ENCODE results near the gene RASSF10.

The RASSF10 gene

DNA sequence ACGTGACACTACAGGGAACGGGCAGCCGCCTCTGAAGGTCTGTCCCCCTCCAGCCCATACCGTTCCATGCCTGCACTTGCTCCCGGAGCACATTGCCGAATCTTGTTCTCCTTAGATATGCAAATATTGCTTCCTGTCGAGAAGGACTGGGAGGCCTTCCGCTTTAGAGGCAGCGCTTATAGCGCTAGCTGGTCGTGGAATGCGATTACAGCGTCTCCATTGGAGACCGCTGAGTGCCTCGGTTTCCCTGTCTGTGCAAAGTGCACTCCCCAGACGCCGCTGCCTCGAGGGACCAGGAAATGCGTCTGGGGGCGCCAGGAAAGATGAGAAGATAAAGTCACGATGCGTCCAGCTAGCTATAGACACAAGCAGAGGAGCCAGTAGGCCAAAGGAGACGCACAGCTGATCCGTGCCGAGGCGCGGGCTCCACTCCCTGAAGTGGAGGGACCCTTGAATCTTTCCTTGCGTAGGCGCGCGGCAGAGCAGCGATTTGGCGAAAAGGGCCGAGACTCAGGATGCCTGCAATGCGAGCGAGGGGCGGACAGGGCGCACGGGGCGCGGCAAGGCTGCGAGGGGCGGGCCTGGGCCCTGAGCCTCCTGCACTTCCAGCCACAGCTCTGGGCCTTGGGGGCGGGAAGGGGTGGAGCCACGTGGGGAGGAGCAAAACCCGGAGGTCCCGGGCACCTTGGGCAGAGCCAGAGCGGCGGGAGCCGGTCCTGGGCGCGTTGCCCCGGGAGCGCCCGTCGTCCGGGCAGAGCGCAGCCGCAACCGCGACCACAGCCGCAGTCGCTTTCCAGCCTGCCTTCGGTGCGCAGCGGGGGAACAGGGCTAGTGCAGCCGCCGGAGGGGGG lies at the start of gene RASSF10:
Gene RASSF10, plus strand, starts transcription at position 692 of the 851 bp plus-strand sequence. CDS start 261 bp downstream, outside the sequence.
- DNase-seq = peak; percentile 69

DNA sequence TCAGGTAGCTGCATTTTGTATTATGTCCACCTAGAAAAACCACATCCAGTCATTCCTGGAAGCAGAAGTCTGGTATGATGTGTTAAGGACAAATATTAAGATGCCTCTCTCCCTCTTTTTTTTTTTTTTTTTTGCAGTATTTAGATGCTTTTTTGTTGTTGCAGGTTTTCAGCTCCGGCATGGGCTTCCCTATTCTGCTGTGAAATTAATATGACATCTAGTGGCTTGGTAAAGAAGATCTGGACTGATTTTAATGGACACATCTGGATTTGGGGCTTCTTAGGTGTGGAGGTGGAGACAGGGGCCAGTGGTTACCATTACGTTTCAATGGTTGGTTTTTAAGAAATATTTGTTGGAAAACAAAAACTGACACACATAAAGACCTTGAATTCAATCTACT lies 47.5 kb upstream of the RASSF10 start:
- no peak for DNase-seq

DNA sequence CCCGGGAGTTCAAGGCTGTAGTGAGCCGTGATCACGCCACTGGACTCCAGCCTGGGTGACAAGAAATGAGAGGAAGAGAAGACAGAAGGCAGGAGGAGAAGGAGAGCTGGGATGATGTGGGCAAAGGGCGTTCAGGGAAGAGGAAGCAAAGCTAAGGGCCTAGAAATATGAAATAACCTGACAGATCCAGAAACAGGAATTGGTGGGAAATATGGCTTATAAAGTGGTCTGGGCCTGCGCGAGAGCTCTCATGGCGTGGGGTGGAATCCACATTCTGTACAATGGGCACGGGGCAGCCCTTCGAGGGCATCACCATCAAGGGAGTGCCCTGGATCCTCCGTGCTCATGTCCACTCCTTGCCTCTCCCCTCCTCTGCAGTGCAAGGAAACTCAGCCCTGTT lies 46.8 kb upstream of the RASSF10 start:
- no peak for DNase-seq

DNA sequence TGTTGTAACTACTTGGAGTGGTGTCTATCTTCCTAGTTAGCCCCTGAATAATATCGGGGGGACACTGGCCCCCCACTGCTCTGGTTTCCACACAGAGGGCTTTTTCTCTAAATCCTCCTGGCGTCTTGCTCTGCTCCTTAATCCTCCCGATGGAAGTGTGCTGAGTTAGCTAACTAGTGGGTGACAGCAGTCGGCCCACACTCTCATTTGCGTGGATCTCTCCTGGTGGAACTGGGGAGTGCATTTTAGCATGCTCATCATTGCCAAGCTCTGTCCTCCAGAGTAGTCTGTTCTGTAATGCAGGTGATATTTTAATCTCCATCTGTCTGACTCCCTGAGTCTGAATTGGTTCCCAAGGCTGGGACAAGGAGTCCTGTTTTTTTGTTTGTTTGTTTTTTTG lies 46.1 kb upstream of the RASSF10 start:
- no peak for DNase-seq

DNA sequence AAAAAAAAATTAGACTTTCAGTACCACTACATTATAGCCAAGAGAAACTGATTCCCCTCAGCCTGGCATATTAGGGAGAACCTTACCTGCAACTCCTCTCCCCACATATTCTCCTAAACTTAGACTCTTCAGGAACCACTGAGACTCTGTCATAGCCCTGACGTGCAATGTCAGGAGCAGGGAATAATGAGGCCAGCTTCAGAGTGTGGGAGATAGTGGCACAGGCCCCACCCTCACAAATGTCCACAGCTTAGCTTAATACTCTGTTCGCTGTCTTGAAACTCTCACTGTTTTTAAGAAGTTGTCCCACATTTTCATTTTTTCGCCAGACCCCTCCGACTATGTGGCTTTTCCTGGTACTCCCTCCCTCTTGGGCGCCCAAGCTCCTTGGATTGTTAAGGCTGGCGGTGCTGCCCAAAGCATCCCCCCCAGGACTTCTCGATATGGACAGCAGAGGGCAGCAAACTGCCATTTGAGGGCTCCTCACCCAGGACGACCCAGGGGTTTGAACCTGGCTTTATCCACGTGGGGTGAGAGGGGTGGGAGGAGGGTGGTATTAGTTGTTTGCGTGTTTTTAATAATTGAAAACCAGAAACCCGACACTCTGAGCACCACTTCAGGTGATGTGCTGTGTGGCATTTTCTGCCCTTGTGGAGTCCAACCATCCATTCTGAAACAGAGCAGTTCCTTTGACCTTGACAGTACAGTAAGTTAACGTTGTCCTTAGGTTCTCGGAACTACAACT lies 45.2 kb upstream of the RASSF10 start:
- peak; percentile 77 for DNase-seq

DNA sequence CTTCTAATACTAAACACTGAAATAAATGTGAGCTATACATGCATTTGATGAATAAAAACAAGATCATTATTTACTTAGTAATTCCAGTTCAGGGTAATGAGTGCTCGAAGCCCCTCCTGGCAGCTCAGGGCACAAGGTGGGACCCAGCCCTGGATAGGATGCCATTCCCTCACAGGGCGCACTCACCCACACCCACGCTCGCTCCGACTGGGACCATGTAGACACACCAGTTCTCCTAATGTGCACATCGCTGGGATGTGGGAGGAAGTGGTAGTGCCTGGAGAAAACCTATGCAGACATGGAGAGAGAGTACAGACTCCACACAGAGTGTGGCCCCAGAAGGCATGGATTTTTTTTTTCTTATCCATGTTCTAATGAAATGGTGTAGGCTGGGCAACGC lies 44.5 kb upstream of the RASSF10 start:
- no peak for DNase-seq

DNA sequence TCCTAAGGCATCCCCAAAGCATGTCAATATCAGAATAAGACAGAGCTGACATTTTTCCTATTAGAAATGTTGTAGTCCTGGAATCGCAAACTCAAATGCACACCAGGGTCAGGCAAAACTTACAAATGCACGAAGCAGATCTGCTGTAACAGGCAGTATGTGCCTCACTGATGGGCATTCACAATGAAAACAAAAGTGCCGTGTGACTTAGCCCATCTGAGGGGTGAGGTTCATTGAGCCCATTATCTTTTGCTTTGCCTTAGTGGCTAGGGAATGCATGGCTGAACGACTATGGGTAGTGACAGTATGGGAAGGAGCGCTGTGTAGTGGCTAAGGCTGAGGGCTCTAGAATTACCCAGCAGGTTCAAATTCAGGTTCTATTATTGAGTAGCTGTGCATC lies 43.1 kb upstream of the RASSF10 start:
- no peak for DNase-seq

DNA sequence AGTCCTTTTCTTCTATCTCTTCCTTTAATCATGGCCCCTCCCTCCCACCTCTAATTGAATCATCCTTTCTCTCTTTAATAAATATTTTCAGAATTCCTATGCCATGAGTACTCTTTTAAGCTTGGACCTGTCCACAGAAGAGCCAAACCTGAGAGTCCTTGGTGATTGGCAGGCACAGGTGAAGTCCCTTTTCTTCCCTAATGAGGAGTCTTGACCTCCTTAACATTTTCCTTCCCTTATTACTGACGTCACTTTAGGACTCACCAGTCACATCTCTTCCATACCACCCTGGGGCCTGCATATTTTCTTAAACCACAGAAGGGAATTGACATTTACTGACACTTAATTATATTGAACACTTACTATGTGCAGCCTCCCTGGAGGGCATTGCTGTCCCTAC lies 41.0 kb upstream of the RASSF10 start:
- DNase-seq = no peak

DNA sequence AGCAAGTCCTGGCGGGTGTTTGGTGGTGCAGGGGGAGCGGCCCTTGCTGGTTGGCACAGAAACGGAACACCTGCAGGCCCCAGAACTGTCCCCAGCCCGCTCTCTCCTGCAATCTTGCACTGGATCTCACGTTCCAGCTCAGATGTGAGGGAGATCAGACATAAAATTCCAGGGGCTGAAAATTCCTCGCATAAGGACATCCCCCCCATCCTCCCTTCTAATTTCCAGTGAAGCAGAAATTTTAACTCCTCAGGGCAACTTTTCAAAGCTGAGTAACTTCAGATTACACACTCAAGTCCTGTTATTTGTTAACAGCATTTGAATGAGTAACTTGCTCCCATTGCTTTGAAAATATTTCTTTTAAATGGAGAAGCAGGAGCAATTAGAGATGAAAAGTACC lies 40.3 kb upstream of the RASSF10 start:
- DNase-seq = no peak

DNA sequence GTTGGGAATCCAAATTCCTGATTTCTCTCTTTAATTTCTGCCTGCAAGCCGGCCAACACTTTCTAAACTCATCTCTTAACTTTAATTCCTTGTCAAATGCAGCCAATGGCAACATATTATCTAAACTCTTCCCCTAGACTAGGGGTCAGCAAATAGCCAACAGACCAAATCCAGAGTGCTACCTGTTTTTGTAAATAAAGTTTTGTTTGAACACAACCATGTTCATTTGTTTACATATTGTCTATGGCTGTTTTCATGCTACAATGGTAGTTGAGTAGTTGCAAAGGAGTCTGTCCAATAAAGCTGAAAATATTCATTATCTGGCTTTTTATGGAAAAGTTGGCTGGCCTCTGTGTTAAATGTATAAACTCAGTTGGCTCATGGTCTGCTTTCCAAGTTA lies 37.2 kb upstream of the RASSF10 start:
- no peak for DNase-seq

DNA sequence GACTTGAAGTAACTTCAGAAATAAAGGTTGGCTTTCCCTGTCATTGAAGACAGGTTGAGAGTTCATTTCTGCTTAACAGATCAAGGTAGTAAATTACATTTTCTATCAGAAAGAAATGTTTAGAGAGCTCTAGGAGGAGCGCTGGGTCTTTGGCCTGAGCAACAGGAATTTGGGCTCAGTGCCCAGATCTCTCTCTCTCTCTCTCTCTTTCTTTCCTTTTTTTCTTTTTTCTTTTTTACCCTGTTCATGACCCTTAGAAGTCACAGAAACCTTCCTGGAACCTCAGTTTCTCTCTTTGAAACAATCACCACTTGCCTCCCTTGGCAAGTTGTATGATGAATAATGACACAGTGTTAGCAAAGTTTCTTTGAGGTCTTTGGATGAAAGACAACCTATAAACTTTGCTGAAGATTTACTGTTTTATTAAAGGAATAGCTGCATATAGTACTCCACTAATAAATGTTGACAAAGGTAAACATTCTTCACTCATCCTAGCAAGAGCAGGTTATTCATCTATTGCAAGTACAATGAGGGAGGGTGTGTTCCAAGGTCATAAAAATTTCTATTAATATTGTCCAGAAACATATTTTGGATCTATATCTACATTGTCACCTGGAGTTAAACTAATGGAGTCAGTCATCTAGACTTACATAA lies 35.5 kb upstream of the RASSF10 start:
- DNase-seq = no peak

DNA sequence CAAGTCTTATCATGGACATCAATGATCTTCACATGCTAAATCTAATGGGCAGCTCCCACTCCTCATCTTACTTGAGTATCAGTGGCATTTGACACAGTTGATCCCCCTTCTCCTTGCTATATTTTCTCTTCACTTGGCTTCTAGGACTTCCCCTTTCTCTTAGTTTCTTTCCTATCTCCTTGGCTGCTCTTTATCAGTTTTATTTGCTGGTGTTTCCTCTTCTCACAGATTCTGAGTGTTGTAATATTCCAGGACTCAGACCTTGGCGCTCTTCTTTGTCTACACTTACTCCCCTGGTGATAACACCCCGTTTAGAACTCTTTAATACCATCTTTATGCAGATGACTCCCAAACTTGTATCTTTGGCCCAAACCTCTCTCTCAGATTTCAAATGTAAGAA lies 33.9 kb upstream of the RASSF10 start:
- no peak for DNase-seq

DNA sequence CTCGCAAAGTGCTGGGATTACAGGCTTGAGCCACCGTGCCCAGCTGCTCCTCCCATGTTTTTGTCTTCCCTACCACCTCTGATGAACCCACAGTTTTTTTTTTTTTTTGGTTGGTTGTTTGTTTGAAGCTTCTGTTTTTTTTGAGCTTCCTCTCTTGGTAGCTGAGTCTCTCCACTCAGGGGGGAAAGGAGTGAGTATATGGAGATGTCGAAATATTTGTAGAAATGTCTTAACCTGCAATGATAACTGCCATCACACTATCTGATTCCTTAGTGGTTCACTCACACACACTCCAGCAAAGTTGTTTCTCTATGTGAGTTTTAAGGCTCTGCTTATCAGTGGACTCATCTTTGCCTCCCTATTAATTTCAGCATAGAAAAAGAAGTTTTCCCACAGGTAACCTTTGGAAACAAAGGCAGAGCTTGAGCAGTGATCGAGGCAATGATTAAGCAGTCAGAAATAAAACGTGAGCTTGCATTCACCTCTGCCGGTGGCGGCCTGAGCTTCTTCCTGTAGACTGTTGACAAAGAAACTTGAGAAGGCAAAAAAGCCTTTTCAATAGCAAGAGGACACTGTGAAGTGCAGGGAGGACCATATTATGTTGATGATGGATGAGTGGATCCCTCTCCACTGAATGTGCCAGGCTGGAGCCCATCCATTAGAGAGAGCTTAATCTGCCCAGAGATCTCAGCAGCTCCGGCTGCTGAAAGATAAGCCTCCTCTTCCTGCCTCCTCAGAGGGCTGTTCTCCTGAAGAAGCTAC lies 29.0 kb upstream of the RASSF10 start:
- DNase-seq = no peak

DNA sequence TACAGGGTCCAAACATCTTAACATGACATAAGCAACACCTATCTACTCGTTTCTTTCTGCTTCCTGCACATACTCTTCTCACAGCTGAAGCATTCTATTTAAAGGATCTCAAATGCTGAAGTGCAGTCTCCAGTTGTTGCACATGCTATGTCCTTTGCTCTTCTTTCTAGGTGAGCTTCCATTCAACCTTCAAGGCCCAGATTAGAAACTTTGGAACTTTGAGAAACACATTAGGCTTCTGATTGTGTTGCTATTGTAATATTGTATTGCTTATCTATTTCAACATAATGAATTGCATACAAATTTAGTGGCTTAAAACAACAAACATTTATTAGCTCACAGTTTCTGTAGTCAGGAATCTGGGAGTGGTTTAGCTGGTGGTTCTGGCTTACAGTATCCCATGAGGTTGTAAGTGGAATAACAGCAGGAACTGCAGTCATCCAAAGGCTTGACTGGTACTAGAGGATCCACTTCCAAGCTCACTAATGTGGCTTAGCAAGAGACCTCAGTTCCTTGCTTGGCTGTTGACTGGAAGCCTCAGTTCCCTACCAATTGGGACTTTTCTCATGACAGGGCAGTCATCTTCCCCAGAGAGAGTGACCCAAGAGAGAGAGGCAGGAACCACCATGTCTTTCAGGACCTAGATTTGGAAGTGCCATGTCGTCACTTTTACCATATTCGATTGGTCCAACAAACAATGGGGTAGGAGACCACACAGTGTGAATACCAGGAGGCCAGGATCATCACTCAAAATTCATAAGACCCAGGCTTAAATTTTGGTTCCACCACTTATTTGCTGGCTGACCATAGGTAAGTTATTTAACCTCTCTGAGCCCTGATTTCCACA lies 27.2 kb upstream of the RASSF10 start:
- DNase-seq = no peak

DNA sequence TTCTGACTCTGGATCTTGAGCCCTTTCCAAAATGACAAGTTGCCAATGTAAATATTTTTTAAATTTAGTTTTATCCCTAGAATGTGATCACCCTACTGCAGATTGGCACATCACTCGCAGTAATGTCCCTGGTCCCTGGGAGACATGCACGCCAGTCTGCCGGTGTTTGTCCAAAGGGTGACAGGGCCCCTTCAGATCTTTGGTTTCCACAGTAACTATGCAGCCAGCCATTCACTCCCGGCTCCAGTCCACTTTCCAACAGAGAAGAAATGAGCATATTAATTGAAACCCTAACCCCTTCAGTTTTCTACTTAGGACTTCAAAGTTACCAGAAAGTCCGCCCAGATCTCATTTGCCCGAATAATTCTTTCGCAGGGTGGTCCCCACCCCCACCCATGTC lies 25.8 kb upstream of the RASSF10 start:
- no peak for DNase-seq

DNA sequence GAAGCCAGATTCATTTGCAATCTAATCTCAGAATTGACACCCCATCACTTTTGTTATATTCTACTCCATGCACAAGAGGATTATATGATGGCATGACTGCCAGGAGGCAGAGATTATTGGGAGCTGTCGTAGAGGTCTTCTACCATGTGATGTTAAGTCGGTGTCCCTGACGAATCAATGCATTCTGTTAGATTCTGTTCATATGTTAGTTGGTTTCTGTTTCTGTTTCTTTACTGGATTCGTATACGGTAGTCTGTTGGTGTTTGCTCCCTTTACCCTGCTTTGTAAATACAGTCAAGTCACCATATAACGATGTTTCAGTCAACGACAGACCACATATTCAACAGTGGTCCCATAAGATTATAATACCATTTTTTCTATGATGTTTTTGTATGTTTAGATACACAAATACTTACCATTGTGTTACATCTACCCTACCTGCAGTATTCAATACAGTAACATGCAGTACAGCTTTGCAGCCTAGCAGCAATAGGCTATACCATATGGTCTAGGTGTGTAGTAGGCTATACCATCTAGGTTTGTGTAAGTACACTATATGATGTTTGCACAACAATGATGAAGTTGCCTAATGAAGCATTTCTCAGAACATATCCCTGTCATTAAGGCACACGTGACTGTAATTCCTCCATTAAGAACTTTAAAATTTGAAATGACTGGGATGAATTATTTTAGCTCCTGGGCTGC lies 22.8 kb upstream of the RASSF10 start:
- DNase-seq = no peak

DNA sequence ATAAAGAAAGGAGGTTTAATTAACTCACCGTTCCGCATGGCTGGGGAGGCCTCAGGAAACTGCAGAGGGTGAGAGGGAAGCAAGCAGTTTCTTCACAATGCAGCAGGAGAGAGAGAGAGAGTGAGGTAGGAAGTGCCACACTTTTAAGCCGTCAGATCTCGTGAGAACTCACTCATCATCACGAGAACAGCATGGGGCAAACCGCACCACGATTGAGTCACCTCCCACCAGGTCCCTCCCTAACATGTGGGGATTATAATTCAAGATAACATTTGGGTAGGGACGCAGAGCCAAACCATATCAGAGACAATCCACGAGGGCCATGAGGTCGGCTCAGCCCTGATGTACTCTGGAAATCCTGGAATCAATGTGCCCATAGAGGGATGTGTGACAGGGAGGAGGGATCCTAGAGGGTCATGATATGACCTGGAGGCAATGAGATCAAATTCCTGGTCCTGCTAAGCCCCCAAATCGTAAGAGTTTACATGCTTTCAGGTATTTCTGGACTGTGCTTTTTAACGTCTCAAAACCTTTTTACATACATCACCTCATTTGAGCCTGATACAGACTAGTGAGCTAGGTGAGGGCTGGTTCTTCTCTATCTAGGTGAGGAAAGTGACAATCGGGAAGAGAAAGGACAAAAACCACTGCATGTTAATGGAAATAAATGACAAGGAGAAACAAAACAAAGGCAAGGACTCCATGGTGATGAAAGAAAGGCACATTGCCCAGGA lies 19.5 kb upstream of the RASSF10 start:
- no peak for DNase-seq

DNA sequence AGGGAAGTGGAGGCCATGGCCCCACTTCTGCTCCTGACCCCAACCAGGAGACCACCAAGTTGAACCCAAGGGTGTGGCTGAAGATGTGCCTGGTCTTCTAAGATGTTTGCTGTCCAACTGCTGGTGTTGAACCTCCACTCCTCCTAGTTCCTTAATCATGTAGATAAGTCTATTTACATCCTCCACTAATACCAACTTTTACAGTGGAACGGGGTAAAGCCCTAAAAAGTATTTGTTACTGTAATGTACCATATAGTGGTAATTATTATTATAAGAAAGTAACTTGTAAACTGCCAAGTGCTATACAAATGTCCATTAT lies 19.0 kb upstream of the RASSF10 start:
- no peak for DNase-seq

DNA sequence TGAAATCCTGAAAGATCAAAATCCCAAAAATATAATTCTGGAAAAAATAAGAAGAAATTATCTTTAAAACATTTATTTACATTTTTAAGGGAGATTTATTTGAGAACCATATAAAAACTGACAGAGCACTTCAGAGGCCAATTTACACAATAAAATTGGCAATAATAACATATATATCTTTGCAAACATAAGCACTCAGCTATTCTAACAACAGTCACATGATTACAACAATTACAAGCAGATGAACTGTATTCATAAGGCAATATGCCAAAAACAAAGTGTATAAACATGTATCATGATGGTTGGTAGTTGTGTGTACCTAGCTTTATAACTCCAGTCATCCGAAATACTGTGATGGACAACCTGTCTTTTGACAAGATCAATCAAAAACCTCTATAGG lies 17.7 kb upstream of the RASSF10 start:
- DNase-seq = no peak

DNA sequence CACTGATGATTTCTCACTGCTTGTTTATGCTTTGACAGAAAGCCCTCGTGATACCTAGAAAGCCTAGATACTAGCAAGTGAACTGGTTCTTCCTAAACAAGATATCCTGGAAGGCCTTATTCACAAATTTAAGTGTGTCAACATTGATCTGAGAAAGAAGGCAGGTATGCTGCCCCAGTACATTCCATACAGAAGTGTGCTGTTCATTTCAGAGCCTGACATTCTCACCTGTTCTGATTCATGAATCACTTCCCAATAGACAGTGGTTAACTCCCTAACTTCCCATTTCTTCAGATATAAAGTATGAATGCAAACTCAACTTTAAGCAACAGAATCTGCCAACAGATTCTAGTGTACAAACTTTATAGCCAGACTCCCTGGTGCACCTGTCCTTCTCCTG lies 15.5 kb upstream of the RASSF10 start:
- no peak for DNase-seq

DNA sequence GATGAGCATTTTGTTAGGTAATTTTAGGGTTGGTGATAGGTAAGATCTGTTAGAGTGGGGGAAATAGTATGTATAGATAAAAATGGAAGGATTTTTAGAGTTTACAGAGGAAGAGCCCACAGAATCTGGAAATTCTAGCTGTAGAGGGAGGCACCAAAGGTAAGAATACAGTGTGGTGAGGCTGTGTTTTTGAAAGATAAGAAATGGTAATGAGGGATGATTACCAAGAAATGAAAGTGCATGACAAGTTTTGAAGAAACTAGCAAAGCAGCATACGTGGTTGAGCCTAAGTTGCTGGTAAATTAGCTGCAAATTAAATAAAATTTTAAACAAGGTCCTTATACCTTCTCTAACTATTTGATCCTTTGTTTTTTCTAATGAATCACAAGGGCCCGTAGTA lies 14.6 kb upstream of the RASSF10 start:
- no peak for DNase-seq
